Endothelial cell (in vitro differentiated cells): ENCODE measurements around the gene ZC2HC1C. TPM values are rescaled to one million over a fixed set of nuclear protein-coding genes. Genes with fewer than 3 reads are reported as not detected.
"Not testable (repeated sequence)": the region's sequence is repeated elsewhere in the genome, so short reads cannot be mapped to it uniquely, and the experiment has no call there.

Source experiments
- DNase-seq: peaks from one replicate; pipeline ENCODE4 v3.0.0; 2021; ENCODE audit warnings: low spot score
- H3K27ac Mint-ChIP-seq: one replicate; pipeline ENCODE4 v1.8.0; 2021; ENCODE audit warnings: mixed read lengths, inconsistent platforms; ENCODE audit not compliant: unreplicated experiment
- H3K27me3 Mint-ChIP-seq: one replicate; pipeline ENCODE4 v1.8.0; 2021; ENCODE audit warnings: mild to moderate bottlenecking, moderate library complexity, mixed read lengths, inconsistent platforms; ENCODE audit not compliant: unreplicated experiment
- H3K36me3 Mint-ChIP-seq: one replicate; pipeline ENCODE4 v1.8.0; 2021; ENCODE audit warnings: mild to moderate bottlenecking, low read depth, mixed read lengths, inconsistent platforms; ENCODE audit not compliant: unreplicated experiment
- H3K4me1 Mint-ChIP-seq: one replicate; pipeline ENCODE4 v1.8.0; 2021; ENCODE audit warnings: mild to moderate bottlenecking, mixed read lengths, inconsistent platforms; ENCODE audit not compliant: unreplicated experiment
- H3K4me3 Mint-ChIP-seq: one replicate; pipeline ENCODE4 v1.8.0; 2021; ENCODE audit warnings: mild to moderate bottlenecking, mixed read lengths, inconsistent platforms; ENCODE audit not compliant: unreplicated experiment
- H3K9me3 Mint-ChIP-seq: one replicate; pipeline ENCODE4 v1.8.0; 2021; ENCODE audit warnings: mixed read lengths, inconsistent platforms; ENCODE audit not compliant: unreplicated experiment
- total RNA-seq: library from RNA; stranded (reverse); fragmentation: NEBNext Ultra II Directional; extraction: Animal tissue kit (Norgen Biotek cat#: 25700); gene quantifications from one replicate; pipeline ENCODE4 v1.2.1, GENCODE V29; 2021; ENCODE audit not compliant: unreplicated experiment
- TF ChIP-seq, protein P1 (sequence below): fragments of 200-600 bp; sonication (generic); IDR thresholded peaks from one replicate; pipeline ENCODE4 v1.5.0; 2021; ENCODE audit warnings: antibody characterized with exemption; ENCODE audit not compliant: unreplicated experiment

Gene ZC2HC1C
- total RNA-seq, 1 donor from 2014 or later = 1.6 TPM

DNA sequence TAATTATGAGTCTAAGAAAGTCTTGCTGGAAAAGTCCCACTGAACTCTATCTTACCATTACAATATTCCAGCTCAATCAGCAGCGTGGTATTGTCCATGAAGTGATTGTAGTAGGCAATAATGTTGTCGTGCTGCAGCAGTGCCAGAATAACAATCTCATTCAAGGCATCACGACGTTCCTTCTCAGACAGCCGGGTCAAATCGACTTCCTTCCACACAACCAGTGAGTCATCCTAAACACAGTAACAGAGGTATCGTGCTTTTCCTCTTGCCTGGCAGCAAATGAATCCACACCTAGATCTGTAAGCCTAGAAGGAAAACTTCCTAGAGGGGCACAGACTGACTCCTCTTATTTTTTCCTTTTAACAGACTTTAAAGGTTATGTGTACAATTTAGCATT, 54.5 kb downstream of the ZC2HC1C start:
- Mint-ChIP-seq H3K36me3 (peaks cover 7% of the 10 kb centered on the region), H3K4me3 (no peak overlapping the region), H3K27me3 (no peaks in the 10 kb centered on the region), H3K27ac (peak overlapping the region; percentile 75), H3K9me3 (no peaks in the 10 kb centered on the region), H3K4me1 (peaks cover 38% of the 10 kb centered on the region)
- TF ChIP-seq, protein P1, sequence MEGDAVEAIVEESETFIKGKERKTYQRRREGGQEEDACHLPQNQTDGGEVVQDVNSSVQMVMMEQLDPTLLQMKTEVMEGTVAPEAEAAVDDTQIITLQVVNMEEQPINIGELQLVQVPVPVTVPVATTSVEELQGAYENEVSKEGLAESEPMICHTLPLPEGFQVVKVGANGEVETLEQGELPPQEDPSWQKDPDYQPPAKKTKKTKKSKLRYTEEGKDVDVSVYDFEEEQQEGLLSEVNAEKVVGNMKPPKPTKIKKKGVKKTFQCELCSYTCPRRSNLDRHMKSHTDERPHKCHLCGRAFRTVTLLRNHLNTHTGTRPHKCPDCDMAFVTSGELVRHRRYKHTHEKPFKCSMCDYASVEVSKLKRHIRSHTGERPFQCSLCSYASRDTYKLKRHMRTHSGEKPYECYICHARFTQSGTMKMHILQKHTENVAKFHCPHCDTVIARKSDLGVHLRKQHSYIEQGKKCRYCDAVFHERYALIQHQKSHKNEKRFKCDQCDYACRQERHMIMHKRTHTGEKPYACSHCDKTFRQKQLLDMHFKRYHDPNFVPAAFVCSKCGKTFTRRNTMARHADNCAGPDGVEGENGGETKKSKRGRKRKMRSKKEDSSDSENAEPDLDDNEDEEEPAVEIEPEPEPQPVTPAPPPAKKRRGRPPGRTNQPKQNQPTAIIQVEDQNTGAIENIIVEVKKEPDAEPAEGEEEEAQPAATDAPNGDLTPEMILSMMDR = no peak
- peak; percentile 22 for DNase-seq

DNA sequence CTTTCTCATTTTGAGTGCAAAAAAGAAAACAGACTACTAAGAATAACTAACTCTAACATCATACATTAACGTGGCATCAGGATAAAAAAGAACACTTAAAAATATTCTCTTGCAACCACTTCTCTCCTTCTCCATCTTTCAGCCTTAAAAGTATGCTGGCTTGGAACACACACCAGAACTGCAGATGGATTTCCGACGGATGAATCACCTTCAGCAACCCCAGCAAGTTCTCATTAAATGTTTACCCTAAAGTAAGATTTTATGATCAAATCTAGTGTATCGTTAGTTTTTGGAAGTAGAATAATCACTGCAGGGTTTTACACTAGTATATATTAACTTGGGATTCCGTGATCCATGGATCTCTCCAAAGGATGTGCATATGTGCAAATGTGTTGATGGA, 56.2 kb downstream of the ZC2HC1C start:
- TF ChIP-seq, protein P1 = no peak
- Mint-ChIP-seq H3K27me3 (no peaks in the 10 kb centered on the region), H3K36me3 (peaks cover 7% of the 10 kb centered on the region), H3K9me3 (no peaks in the 10 kb centered on the region), H3K27ac (peak overlapping the region; percentile 98), H3K4me1 (peaks cover 33% of the 10 kb centered on the region), H3K4me3 (peak overlapping the region; percentile 97)
- no peak for DNase-seq

DNA sequence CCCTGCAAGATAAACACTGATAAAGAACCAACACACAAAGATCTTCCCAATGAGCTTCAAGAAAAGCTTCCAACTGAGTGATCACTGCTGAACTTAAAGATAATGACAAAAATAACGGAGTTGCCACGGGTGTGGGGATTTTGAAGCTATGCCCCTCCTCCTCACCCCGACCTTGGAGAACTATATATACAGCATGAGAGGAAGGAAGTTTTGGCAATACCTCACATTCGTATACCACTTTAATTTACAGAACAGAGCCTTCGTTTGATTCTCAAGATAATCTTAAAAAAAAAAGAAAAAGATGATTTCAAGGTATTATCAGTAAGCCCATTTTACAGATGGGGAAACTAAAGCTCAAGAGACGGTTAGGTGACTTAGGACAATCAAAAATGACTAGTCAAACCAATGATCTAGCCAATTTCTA, 56.7 kb downstream of the ZC2HC1C start:
- TF ChIP-seq, protein P1 = no peak

DNA sequence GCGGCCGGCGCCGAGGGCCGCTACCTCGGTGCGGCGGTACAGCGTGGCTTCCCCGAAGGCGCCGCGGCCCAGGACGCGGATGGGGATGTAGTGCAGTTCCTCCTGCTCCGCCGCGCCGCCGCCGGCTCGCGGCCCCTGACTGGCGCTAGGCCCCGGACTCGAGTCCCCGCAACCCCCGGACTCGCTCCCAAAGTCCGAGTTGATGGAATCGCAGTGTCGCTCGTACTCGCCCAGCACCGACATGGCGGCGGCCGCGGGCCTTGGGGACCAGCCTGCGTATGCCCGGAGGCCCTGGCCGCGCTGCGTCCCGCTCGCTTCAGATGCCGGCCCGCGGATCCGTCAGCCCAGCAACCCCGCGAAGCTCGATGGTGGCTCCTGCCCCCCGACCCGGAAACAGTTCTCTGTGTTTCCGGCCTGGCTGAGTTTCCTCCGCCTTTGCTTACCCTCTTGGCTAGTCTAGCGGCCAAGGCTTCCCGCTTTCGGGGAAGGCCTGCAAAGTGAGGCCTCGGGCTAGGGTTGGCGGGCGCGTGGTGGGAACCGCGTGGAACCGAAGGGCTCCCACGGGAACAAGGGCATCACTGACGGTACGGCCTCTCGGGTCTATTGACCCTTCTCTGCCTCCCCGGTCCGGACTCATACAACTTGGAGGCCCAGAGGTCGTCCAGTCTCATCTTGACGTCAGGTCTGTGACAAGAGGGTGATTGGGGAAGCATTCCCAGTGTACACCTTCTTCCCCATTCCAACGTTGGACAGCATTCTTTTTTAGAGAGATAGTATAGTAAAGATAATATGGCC, 57.4 kb downstream of the ZC2HC1C start, which contains the start of gene NEK9:
NEK9 (minus strand) TSS at position 370 of the 795 bp plus-strand sequence; CDS start at position 243, 127 bp downstream.
- H3K4me3 Mint-ChIP-seq = peak within 1 kb of the TSS; percentile 97
- H3K4me1 Mint-ChIP-seq = peaks cover 26% of the 10 kb centered on the region
- peaks cover 7% of the 10 kb centered on the region for H3K36me3 Mint-ChIP-seq
- H3K9me3 Mint-ChIP-seq = no peaks in the 10 kb centered on the region
- peak; percentile 86 for DNase-seq
- H3K27ac Mint-ChIP-seq = peak within 1 kb of the TSS; percentile 98
- TF ChIP-seq, protein P1 = no peak
- no peaks in the 10 kb centered on the region for H3K27me3 Mint-ChIP-seq

More for the DNA sequence above, 56.7 kb downstream of the ZC2HC1C start:
- H3K4me1 Mint-ChIP-seq = peaks cover 28% of the 10 kb centered on the region
- peak overlapping the region; percentile 97 for H3K4me3 Mint-ChIP-seq
- peak overlapping the region; percentile 98 for H3K27ac Mint-ChIP-seq
- H3K27me3 Mint-ChIP-seq = no peaks in the 10 kb centered on the region
- peaks cover 7% of the 10 kb centered on the region for H3K36me3 Mint-ChIP-seq
- no peak for DNase-seq
- H3K9me3 Mint-ChIP-seq = no peaks in the 10 kb centered on the region

DNA sequence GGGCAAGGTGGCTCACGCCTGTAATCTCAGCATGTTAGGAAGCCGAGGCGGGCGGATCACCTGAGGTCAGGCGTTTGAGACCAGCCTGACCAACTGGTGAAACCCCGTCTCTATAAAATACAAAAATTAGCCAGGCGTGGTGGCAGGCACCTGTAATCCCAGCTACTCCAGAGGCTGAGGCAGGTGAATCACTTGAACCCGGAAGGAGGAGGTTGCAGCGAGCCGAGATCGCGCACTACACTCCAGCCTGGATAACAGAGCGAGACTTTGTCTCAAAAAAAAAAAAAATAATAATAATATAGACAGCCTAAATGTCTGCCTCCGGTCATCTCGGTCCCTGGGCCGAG, 58.0 kb downstream of the ZC2HC1C start:
- not testable (repeated sequence) for DNase-seq, H3K27me3 Mint-ChIP-seq, H3K36me3 Mint-ChIP-seq, H3K9me3 Mint-ChIP-seq
- peak overlapping the region; percentile 93 for H3K27ac Mint-ChIP-seq
- H3K4me1 Mint-ChIP-seq = peaks cover 26% of the 10 kb centered on the region
- H3K4me3 Mint-ChIP-seq = peak overlapping the region; percentile 83
